GM12878 (cell line): Measurements from ENCODE around the gene PCLO.

ENCODE experiments used
- CTCF ChIP-seq, 3 experiments: IDR thresholded peaks in 2 of 3; conservative IDR thresholded peaks in 1 of 3; 2 replicates each; pipeline ENCODE4 v1.5.1; 2011; ENCODE audit warnings: low read depth in 3 of 3, low read length in 3 of 3, mild to moderate bottlenecking in 3 of 3, control low read depth in 2 of 3, moderate library complexity in 2 of 3, inconsistent platforms in 1 of 3, mixed read lengths in 1 of 3; ENCODE audit not compliant: control insufficient read depth in 2 of 3, insufficient read depth in 1 of 3; ENCODE audit errors: extremely low read depth in 1 of 3
- EP300 ChIP-seq, 2 experiments: fragments of 150-350 bp in 1 of 2; IDR thresholded peaks; 2 replicates each; pipeline ENCODE4 v1.6.1; 2011 to 2012; ENCODE audit warnings: low read depth in 2 of 2, low read length in 2 of 2, borderline replicate concordance in 1 of 2, improper control_type of control experiment in 1 of 2, inconsistent platforms in 1 of 2; ENCODE audit not compliant: control insufficient read depth in 1 of 2
- RAD51 ChIP-seq: fragments of 450-650 bp; IDR thresholded peaks from 2 replicates; pipeline ENCODE4 v1.6.1; 2016; ENCODE audit warnings: moderate library complexity, mild to moderate bottlenecking, inconsistent platforms
- RCOR1 ChIP-seq: conservative IDR thresholded peaks from 2 replicates; pipeline ENCODE4 v1.6.1; 2012; ENCODE audit warnings: low read depth, low read length, improper control_type of control experiment
- USF1 ChIP-seq: IDR thresholded peaks from 2 replicates; pipeline ENCODE4 v1.6.1; 2011; ENCODE audit warnings: borderline replicate concordance, low read depth, mild to moderate bottlenecking, moderate library complexity, mixed read lengths, low read length; ENCODE audit not compliant: insufficient read depth; ENCODE audit errors: extremely low read length

- TF ChIP-seq CTCF (IDR thresholded peaks at IDR 0.05 in 2 of 3, conservative IDR thresholded peaks at IDR 0.05 in 1 of 3; ENCODE audit: control insufficient read depth in 2 of 3, extremely low read depth in 1 of 3, insufficient read depth in 1 of 3, low read depth in 3 of 3, low read length in 3 of 3) (no peak), RCOR1 (no peak), RAD51 (no peak), EP300 (IDR thresholded peaks at IDR 0.05; ENCODE audit: borderline replicate concordance in 1 of 2, control insufficient read depth in 1 of 2, low read depth in 2 of 2, low read length in 2 of 2) (no peak), USF1 (no peak)
Measured at GRCh38 chr7:82745820-82746219, 416.9 kb downstream of the PCLO start.
